Measurements from ENCODE around the gene RAB31. TPM values are rescaled to one million over a fixed set of nuclear protein-coding genes. Genes with fewer than 3 reads are reported as not detected.

RAB31 gene
- polyA plus RNA-seq, 2 of the 4 experiments (the other 2 are of a cell fraction) = 16.9 to 46.3 TPM

DNA sequence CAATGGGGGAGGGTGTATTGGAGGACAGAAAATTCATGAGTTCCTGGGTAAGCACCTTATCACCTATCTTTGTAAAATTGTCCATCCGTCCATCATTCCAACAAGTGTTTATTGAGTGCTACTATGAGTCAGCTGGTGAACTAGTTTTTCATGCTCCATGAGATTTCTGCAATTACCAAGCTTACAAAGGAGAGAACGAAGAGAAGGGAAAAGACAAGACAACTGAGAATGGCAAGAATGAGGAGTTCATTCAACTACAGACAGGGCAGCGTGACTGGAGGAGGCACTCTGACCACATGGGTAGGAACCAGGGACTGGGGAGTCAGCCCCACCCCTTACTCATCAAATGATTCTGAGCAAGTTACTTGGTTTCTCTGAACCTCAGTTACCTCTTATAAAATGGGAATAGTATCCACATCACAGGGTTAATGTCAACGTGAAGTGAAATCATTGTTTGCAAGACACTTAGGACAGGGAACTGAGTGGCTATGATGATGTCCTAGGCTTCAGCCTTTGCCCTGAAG, 159.0 kb downstream of the RAB31 start:
- no peak for DNase-seq (ENCODE audit: low read depth in 1 of 2, low spot score in 1 of 2)
- WGBS (ENCODE audit: missing lambda C conversion rate) = 91% methylated on average over 4 of the region's 4 CpGs
- Histone ChIP-seq H3K4me1 (peaks cover 32% of the 10 kb centered on the region), H3K27ac (peak overlapping the region in 1 of 2 experiments; percentile 34; a peak in 4 of 6 replicates), H3K9me3 (peaks cover 27% of the 10 kb centered on the region), H3K4me2 (no peak overlapping the region), H3K4me3 (no peak overlapping the region)
- TF ChIP-seq CBX8 (IDR thresholded peaks at IDR 0.05) = no peak
- TF ChIP-seq CHD2 (IDR thresholded peaks at IDR 0.05; ENCODE audit: low read length, partially characterized antibody) = no peak
- no peak for TF ChIP-seq CHD4 (IDR thresholded peaks at IDR 0.05; ENCODE audit: borderline replicate concordance)
- TF ChIP-seq EP300 (IDR thresholded peaks at IDR 0.05) = no peak
- TF ChIP-seq, protein P1, sequence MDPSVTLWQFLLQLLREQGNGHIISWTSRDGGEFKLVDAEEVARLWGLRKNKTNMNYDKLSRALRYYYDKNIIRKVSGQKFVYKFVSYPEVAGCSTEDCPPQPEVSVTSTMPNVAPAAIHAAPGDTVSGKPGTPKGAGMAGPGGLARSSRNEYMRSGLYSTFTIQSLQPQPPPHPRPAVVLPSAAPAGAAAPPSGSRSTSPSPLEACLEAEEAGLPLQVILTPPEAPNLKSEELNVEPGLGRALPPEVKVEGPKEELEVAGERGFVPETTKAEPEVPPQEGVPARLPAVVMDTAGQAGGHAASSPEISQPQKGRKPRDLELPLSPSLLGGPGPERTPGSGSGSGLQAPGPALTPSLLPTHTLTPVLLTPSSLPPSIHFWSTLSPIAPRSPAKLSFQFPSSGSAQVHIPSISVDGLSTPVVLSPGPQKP (IDR thresholded peaks at IDR 0.05; ENCODE audit: low read depth, low read length) = no peak
- TF ChIP-seq, protein P2, sequence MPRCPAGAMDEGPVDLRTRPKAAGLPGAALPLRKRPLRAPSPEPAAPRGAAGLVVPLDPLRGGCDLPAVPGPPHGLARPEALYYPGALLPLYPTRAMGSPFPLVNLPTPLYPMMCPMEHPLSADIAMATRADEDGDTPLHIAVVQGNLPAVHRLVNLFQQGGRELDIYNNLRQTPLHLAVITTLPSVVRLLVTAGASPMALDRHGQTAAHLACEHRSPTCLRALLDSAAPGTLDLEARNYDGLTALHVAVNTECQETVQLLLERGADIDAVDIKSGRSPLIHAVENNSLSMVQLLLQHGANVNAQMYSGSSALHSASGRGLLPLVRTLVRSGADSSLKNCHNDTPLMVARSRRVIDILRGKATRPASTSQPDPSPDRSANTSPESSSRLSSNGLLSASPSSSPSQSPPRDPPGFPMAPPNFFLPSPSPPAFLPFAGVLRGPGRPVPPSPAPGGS (IDR thresholded peaks at IDR 0.05) = no peak
- TF ChIP-seq BHLHE40 (IDR thresholded peaks at IDR 0.05; ENCODE audit: low read depth, low read length) = no peak
- no peak for TF ChIP-seq KDM1A (IDR thresholded peaks at IDR 0.05; ENCODE audit: low read depth)
- TF ChIP-seq HDAC2 (IDR thresholded peaks at IDR 0.05) = no peak
- TF ChIP-seq, protein P3, sequence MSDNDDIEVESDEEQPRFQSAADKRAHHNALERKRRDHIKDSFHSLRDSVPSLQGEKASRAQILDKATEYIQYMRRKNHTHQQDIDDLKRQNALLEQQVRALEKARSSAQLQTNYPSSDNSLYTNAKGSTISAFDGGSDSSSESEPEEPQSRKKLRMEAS (IDR thresholded peaks at IDR 0.05) = no peak
- no peak for TF ChIP-seq TFCP2L1 (CRISPR knock-in tag; IDR thresholded peaks at IDR 0.05)
- no peak for TF ChIP-seq ZNF302 (CRISPR knock-in tag; IDR thresholded peaks at IDR 0.05)
- no peak for TF ChIP-seq EHF (CRISPR knock-in tag; IDR thresholded peaks at IDR 0.05)
- no peak for TF ChIP-seq NR3C1 (IDR thresholded peaks at IDR 0.05)
- TF ChIP-seq ESRRA (IDR thresholded peaks at IDR 0.05; ENCODE audit: borderline replicate concordance, low read length) = no peak
- no peak for TF ChIP-seq FOXS1 (CRISPR knock-in tag; IDR thresholded peaks at IDR 0.05)
- TF ChIP-seq ZSCAN20 (CRISPR knock-in tag; IDR thresholded peaks at IDR 0.05) = no peak
- TF ChIP-seq, protein P4, sequence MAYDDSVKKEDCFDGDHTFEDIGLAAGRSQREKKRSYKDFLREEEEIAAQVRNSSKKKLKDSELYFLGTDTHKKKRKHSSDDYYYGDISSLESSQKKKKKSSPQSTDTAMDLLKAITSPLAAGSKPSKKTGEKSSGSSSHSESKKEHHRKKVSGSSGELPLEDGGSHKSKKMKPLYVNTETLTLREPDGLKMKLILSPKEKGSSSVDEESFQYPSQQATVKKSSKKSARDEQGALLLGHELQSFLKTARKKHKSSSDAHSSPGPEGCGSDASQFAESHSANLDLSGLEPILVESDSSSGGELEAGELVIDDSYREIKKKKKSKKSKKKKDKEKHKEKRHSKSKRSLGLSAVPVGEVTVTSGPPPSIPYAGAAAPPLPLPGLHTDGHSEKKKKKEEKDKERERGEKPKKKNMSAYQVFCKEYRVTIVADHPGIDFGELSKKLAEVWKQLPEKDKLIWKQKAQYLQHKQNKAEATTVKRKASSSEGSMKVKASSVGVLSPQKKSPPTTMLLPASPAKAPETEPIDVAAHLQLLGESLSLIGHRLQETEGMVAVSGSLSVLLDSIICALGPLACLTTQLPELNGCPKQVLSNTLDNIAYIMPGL (CRISPR knock-in tag; IDR thresholded peaks at IDR 0.05; ENCODE audit: borderline replicate concordance) = no peak
- TF ChIP-seq HOXB5 (CRISPR knock-in tag; IDR thresholded peaks at IDR 0.05) = no peak
- CTCF ChIA-PET = interaction anchor here (0.7 to 1.0 kb wide), 2 partner anchors 16 to 83 kb away, joined by 3 read pairs; no protein-coding TSS in a partner anchor
- POLR2A ChIA-PET = no interaction called here
- no peak for FAIRE-seq
- ATAC-seq = no peak

DNA sequence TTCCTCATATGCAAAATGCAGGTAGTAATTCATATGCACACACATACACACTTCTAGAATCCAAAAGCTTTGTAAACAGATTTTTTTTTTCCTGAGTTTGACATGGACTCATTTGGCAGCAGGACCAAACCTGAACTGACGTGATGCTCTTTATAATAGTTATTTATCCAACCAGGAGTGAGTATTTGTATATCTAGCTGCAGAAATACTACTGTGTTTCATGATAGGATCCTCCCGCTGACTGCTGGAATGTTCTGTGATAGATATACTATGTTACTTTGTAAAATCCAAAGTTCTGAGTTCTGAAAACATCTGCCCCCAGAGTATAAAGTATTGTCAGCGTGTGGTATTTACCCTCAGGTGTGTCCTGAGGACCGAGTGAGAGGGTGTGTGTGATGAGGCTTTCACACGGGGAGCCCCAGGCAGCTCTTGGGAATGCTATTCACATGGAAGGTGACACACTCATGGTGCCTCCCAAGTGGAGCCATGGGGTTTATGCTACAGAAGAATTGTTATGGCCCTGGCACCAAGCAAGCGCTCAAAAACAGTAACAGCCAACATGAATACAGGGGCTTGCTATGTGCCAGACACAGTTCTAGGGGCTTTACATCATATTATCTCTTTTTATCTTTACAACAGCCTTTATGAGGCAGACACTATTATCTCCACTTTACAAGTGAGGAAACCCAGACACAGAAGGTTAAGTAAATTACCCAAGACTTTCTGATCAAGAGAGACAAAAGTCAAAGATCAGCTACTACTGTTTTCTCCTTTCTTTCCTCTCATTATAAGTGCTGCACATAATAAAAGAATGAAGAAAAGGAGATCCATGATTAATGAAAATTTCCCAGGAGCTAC, 161.0 kb downstream of the RAB31 start:
- CTCF ChIA-PET = interaction anchor here (1.1 to 1.6 kb wide), 6 partner anchors 11 to 102 kb away, joined by 3 to 6 read pairs (median 4); no protein-coding TSS in a partner anchor
- WGBS (ENCODE audit: missing lambda C conversion rate) = 76% methylated on average over 4 of the region's 6 CpGs
- H3K9me3 ChIP-seq = peaks cover 27% of the 10 kb centered on the region
- POLR2A ChIA-PET = interaction anchor here (1.8 kb wide), 1 partner anchor 45 kb away, joined by 10 read pairs; the partner anchor contains the start of gene VAPA
- no peak for TF ChIP-seq HOXB13 (CRISPR knock-in tag; IDR thresholded peaks at IDR 0.05; ENCODE audit: low read depth)
- no peak for TF ChIP-seq FOXS1 (CRISPR knock-in tag; IDR thresholded peaks at IDR 0.05)
- no peak for DNase-seq (ENCODE audit: low read depth in 1 of 2, low spot score in 1 of 2)
- H3K27ac ChIP-seq = peak overlapping the region; percentile 85 to 94
- no peak overlapping the region for H3K4me3 ChIP-seq
- peak in 1 of 2 experiments; percentile 23; a peak in 2 of 6 replicates for ATAC-seq
- H3K4me2 ChIP-seq = peak overlapping the region; percentile 44
- peaks cover 35% of the 10 kb centered on the region for H3K4me1 ChIP-seq
- FAIRE-seq = no peak

All from A549 (cell line).